GM10266 (cell line): ENCODE measurements around the gene CACNA1D.

ENCODE experiments used
- DNase-seq: peaks from one replicate; pipeline ENCODE4 v3.0.0; 2012; ENCODE audit errors: extremely low spot score
- CTCF ChIP-seq: IDR thresholded peaks from 2 replicates; pipeline ENCODE4 v1.5.1; 2012; ENCODE audit warnings: mild to moderate bottlenecking, low read depth; ENCODE audit not compliant: control insufficient read depth, insufficient read depth; ENCODE audit errors: missing control alignments

CACNA1D gene

GRCh38 chr3:53544357-53544756 is 49.9 kb downstream of the CACNA1D start:
- no peak for DNase-seq
- TF ChIP-seq CTCF = no peak

GRCh38 chr3:53545310-53545995 is 51.0 kb downstream of the CACNA1D start:
- no peak for DNase-seq
- no peak for TF ChIP-seq CTCF

GRCh38 chr3:53545996-53546359 is 51.6 kb downstream of the CACNA1D start:
- no peak for TF ChIP-seq CTCF
- no peak for DNase-seq

GRCh38 chr3:53547327-53547726 is 52.9 kb downstream of the CACNA1D start:
- DNase-seq = no peak
- no peak for TF ChIP-seq CTCF

- no peak for DNase-seq
- no peak for TF ChIP-seq CTCF
Observed at GRCh38 chr3:53550005-53550620, 55.7 kb downstream of the CACNA1D start.

GRCh38 chr3:53551324-53551723 is 56.9 kb downstream of the CACNA1D start:
- DNase-seq = no peak
- TF ChIP-seq CTCF = no peak

- no peak for DNase-seq
- no peak for TF ChIP-seq CTCF
Observed at GRCh38 chr3:53552730-53553129, 58.3 kb downstream of the CACNA1D start.
